ENCODE results near the gene INPP5A. TPM values are rescaled to one million over a fixed set of nuclear protein-coding genes. Genes with fewer than 3 reads are reported as not detected.

The INPP5A gene
- total RNA-seq, 1 experiment from 2014 or later = 12.3 TPM

GRCh38 chr10:132790934-132791829 lies 253.6 kb downstream of the INPP5A start:
- Histone ChIP-seq H3K9ac (ENCODE audit: low read length) (no peak overlapping the region), H3K9me2 (ENCODE audit: insufficient read depth) (no peaks in the 10 kb centered on the region), H3K36me3 (ENCODE audit: control insufficient read depth in 1 of 2, insufficient read depth in 2 of 2, low read length in 2 of 2) (no peaks in the 10 kb centered on the region), H3K27me3 (ENCODE audit: insufficient read depth, low read length) (no peaks in the 10 kb centered on the region), H2AFZ (ENCODE audit: low read depth, low read length, poor library complexity, severe bottlenecking) (no peak overlapping the region), H3K79me2 (ENCODE audit: insufficient read depth, low read length) (no peaks in the 10 kb centered on the region), H3K9me3 (ENCODE audit: control insufficient read depth in 1 of 2, insufficient read depth in 1 of 2, low read depth in 1 of 2, low read length in 2 of 2) (no peaks in the 10 kb centered on the region), H3K4me1 (ENCODE audit: control insufficient read depth in 1 of 2, insufficient read depth in 2 of 2, low read length in 2 of 2) (no peaks in the 10 kb centered on the region), H3K27ac (ENCODE audit: low read depth, low read length) (no peak overlapping the region), H3K4me2 (ENCODE audit: low read length) (no peak overlapping the region), H4K20me1 (ENCODE audit: insufficient read depth) (no peaks in the 10 kb centered on the region), H3K4me3 (replicated peaks in 1 of 2; ENCODE audit: low read depth in 1 of 2, low read length in 2 of 2) (no peak overlapping the region)
- POLR2A ChIA-PET = no interaction called here
- TF ChIP-seq SIN3A (IDR thresholded peaks at IDR 0.05; ENCODE audit: low read depth) = no peak
- no peak for TF ChIP-seq EZH2phosphoT487 (IDR thresholded peaks at IDR 0.05; ENCODE audit: borderline replicate concordance)
- TF ChIP-seq JUND (IDR thresholded peaks at IDR 0.05) = no peak
- no peak for TF ChIP-seq ELF1 (IDR thresholded peaks at IDR 0.05; ENCODE audit: borderline replicate concordance, low read depth)
- TF ChIP-seq, protein P1, sequence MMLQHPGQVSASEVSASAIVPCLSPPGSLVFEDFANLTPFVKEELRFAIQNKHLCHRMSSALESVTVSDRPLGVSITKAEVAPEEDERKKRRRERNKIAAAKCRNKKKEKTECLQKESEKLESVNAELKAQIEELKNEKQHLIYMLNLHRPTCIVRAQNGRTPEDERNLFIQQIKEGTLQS (IDR thresholded peaks at IDR 0.05) = no peak
- TF ChIP-seq RAD21 (IDR thresholded peaks at IDR 0.05; ENCODE audit: low read depth) = no peak
- TF ChIP-seq SRF (IDR thresholded peaks at IDR 0.05; ENCODE audit: low read depth) = no peak
- TF ChIP-seq ZNF274 (IDR thresholded peaks at IDR 0.05; ENCODE audit: low read depth, low read length) = no peak
- no peak for TF ChIP-seq SP1 (IDR thresholded peaks at IDR 0.05; ENCODE audit: low read depth)
- TF ChIP-seq POLR2A (IDR thresholded peaks at IDR 0.05; ENCODE audit: borderline replicate concordance, extremely low read depth, insufficient read depth, insufficient read length) = no peak
- TF ChIP-seq FOSL1 (IDR thresholded peaks at IDR 0.05; ENCODE audit: low read depth) = no peak
- no peak for TF ChIP-seq REST (IDR thresholded peaks at IDR 0.05; ENCODE audit: low read depth)
- no peak for TF ChIP-seq TCF7L2 (IDR thresholded peaks at IDR 0.05; ENCODE audit: borderline replicate concordance, extremely low read depth, insufficient read depth, insufficient read length)
- no peak for TF ChIP-seq YY1 (IDR thresholded peaks at IDR 0.05; ENCODE audit: extremely low read depth, insufficient replicate concordance, low read depth, low read length)
- TF ChIP-seq CEBPB (IDR thresholded peaks at IDR 0.05; ENCODE audit: low read depth) = no peak
- TF ChIP-seq, protein P2, sequence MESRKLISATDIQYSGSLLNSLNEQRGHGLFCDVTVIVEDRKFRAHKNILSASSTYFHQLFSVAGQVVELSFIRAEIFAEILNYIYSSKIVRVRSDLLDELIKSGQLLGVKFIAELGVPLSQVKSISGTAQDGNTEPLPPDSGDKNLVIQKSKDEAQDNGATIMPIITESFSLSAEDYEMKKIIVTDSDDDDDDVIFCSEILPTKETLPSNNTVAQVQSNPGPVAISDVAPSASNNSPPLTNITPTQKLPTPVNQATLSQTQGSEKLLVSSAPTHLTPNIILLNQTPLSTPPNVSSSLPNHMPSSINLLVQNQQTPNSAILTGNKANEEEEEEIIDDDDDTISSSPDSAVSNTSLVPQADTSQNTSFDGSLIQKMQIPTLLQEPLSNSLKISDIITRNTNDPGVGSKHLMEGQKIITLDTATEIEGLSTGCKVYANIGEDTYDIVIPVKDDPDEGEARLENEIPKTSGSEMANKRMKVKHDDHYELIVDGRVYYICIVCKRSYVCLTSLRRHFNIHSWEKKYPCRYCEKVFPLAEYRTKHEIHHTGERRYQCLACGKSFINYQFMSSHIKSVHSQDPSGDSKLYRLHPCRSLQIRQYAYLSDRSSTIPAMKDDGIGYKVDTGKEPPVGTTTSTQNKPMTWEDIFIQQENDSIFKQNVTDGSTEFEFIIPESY (IDR thresholded peaks at IDR 0.05; ENCODE audit: extremely low read depth, insufficient replicate concordance, low read length) = no peak
- TF ChIP-seq POLR2AphosphoS5 (IDR thresholded peaks at IDR 0.05; ENCODE audit: low read depth, low read length) = no peak
- CTCF ChIA-PET = no interaction called here
- DNase-seq (ENCODE audit: low read depth, low spot score) (no peak), ATAC-seq (no peak)
- intact Hi-C loops (cut with micrococcal nuclease) = no loop called here
- RAD21 ChIA-PET (ENCODE audit: low non-redundant PET in 1 of 2, low total read pairs in 2 of 2, uncharacterized antibody in 2 of 2, unreplicated experiment in 2 of 2) = no interaction called here
- BruUV-seq (replicated peaks) = no TSS peak
